Measurements from ENCODE around the gene VRTN.

Gene VRTN

DNA sequence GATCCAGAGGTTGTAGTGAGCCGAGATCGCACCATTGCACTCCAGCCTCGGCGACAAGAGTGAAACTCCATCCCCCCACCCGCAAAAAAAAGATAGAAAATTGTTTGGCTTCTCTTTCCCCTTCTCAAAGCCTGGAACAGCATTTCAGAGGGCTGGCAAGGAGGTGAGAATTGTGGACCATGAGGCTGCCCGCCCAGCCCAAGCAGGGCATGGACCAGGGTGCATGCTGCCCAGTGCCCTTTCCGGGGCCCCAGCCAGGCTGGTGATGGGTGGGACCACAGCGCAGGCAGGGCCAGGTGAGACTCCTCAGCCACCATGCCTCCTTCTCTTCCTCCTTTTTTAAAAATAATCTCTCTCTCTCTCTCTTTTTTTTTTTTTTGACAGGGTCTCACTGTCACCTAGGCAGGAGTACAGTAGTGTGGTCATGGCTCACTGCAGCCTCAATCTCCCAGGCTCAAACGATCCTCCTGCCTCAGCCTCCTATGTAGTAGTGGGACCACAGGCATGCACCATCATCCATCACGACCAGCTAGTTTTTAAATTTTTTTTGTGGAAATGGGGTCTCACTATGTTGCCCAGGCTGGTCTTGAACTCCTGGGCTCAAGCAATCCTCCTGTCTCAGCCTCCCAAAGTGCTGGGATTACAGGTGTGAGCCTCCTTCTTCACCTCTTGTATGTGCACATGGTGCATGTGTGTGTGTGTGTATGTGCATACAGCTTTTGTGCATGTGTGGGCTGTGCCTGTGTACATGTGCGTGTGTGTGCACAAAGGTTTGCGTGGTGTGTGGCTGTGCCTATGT lies 55.5 kb downstream of the VRTN start:
- no peak overlapping the region for H3K4me3 ChIP-seq (ENCODE audit: low read depth, low read length)
- no peaks in the 10 kb centered on the region for H3K36me3 ChIP-seq
- no peaks in the 10 kb centered on the region for H3K9me3 ChIP-seq
- H3K4me1 ChIP-seq, result no peaks in the 10 kb centered on the region
- DNase-seq, result no peak
- peaks cover 22% of the 10 kb centered on the region for H3K27me3 ChIP-seq
- TF ChIP-seq, protein P1, sequence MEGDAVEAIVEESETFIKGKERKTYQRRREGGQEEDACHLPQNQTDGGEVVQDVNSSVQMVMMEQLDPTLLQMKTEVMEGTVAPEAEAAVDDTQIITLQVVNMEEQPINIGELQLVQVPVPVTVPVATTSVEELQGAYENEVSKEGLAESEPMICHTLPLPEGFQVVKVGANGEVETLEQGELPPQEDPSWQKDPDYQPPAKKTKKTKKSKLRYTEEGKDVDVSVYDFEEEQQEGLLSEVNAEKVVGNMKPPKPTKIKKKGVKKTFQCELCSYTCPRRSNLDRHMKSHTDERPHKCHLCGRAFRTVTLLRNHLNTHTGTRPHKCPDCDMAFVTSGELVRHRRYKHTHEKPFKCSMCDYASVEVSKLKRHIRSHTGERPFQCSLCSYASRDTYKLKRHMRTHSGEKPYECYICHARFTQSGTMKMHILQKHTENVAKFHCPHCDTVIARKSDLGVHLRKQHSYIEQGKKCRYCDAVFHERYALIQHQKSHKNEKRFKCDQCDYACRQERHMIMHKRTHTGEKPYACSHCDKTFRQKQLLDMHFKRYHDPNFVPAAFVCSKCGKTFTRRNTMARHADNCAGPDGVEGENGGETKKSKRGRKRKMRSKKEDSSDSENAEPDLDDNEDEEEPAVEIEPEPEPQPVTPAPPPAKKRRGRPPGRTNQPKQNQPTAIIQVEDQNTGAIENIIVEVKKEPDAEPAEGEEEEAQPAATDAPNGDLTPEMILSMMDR (IDR thresholded peaks at IDR 0.05; ENCODE audit: low read depth, low read length), result no peak

DNA sequence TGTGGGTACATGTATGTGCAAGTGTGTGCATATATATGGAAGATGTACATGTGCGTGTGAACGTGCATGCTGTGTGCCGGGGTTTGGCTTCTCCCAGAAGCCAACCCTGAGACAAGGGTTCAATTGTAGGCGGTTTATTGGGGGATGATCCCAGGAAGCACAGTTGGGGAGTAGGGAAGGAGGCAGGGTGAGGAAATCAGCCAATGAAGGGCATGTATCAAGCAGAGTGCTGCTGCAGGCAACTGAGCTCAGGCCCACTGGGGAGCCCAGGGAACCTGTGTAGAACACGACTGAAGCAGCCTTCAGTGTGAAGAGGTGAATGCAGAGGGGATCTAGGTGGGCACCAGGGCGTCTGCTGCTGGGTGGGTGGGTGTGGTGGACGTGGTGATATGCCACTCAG lies 56.2 kb downstream of the VRTN start:
- H3K36me3 ChIP-seq, result no peaks in the 10 kb centered on the region
- H3K4me3 ChIP-seq (ENCODE audit: low read depth, low read length), result no peak overlapping the region
- TF ChIP-seq, protein P1 (IDR thresholded peaks at IDR 0.05; ENCODE audit: low read depth, low read length), result no peak
- H3K4me1 ChIP-seq, result no peaks in the 10 kb centered on the region
- H3K9me3 ChIP-seq, result no peaks in the 10 kb centered on the region
- peaks cover 15% of the 10 kb centered on the region for H3K27me3 ChIP-seq
- no peak for DNase-seq

DNA sequence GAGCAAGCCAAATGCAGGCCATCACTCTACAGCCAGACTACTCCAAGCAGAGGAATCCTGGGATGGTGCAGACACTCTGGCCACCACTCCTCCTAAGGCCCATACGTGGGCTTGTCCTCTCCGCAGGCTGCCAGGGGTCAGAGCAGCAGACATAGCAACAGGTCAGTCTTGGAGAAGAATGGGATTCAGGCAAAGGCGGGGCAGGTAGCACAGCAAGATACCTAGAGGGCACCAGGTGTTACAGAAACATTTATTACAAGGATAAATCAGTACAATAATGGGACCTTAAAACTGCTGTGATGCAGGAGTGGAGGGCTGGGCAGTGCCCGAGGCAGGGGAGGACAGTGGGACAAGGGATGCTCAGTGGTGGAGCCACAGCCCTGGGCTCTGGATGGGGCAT lies 57.4 kb downstream of the VRTN start:
- no peaks in the 10 kb centered on the region for H3K36me3 ChIP-seq
- H3K4me1 ChIP-seq, result no peaks in the 10 kb centered on the region
- H3K27me3 ChIP-seq, result peaks cover 5% of the 10 kb centered on the region; the same call in 1 of the 2 replicates
- TF ChIP-seq, protein P1 (IDR thresholded peaks at IDR 0.05; ENCODE audit: low read depth, low read length), result no peak
- DNase-seq, result no peak
- H3K9me3 ChIP-seq, result no peaks in the 10 kb centered on the region
- H3K4me3 ChIP-seq (ENCODE audit: low read depth, low read length), result no peak overlapping the region

DNA sequence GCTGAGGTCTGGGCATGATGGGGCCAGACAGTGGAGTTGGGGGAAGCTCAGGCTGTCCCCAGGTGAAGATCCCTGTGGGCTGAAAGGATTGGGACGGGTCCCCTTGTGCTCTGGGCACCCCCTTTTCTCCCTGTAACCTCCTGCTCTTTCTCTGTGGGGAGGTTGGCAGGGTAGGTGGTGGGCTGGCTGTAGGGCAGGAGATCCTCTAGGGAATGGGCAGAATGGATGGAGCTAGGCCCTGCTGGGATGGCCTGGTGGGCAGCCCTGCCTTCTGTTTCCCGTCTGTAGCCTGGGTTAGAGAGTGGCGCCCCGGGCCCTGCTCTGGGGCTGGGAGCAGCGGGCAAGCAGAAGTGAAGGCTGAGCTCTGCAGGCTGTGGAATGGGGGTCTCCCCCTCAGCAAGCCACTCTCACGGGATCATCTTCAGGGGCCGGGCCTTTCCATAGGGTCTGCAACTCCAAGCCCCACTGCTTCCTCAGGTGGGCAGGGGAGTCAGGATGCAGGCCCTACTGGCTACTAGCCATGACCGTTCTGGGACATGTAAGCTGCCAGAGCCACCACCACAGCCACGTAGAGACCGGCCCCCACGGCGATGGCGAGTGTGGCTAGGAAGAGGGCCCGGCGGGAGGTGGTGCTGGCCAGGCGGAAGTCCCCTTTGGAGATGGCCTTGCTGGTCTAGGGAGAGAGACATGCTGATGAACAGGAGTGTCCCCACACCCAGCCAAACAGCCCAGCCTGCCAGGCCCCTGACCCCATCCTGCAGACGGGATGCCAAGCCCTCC lies 58.9 kb downstream of the VRTN start:
- no peak for DNase-seq
- Histone ChIP-seq H3K4me1 (no peaks in the 10 kb centered on the region), H3K9me3 (no peaks in the 10 kb centered on the region), H3K27me3 (no peaks in the 10 kb centered on the region), H3K4me3 (ENCODE audit: low read depth, low read length) (no peak overlapping the region), H3K36me3 (no peaks in the 10 kb centered on the region)
- TF ChIP-seq, protein P1 (IDR thresholded peaks at IDR 0.05; ENCODE audit: low read depth, low read length), result no peak

DNA sequence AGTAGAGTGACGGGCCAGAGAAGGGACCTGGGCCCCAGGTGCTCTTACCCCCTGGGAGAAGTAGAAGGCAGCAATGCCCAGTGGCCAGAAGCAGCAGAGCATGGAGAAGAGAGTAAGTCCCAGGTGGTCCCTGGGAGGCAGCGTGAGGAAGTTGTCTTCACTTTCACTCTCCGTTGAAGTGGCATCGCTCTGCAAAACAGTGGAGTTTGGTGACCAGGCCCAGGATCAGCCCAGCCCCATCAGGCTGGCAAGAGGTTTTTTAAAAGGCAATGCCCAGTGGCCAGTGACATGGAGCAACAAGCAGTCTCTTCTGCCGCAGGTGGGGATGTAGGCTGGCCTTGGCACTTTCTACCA lies 59.5 kb downstream of the VRTN start:
- no peaks in the 10 kb centered on the region for H3K4me1 ChIP-seq
- no peak for DNase-seq
- H3K27me3 ChIP-seq, result no peaks in the 10 kb centered on the region; the same call in 1 of the 2 replicates
- H3K36me3 ChIP-seq, result no peaks in the 10 kb centered on the region
- no peaks in the 10 kb centered on the region for H3K9me3 ChIP-seq
- TF ChIP-seq, protein P1 (IDR thresholded peaks at IDR 0.05; ENCODE audit: low read depth, low read length), result no peak
- no peak overlapping the region for H3K4me3 ChIP-seq (ENCODE audit: low read depth, low read length)

DNA sequence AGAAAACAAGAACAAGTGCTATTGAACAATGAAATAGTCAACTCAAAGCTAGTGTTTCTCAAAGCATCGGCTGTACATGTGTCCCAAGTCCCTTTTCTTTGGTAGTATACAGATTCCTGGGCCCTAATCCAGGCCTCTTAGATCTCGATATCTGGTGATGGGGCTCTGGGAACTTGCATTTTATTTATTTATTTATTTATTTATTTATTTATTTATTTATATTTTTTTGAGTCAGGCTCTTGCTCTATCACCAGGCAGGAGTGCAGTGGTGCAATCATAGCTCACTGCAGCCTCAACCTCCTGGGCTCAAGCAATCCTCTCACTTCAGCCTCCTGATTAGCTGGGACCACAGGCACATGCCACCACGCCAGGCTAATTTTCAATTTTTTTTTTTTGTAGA lies 60.6 kb downstream of the VRTN start:
- Histone ChIP-seq H3K4me1 (no peaks in the 10 kb centered on the region), H3K4me3 (ENCODE audit: low read depth, low read length) (no peak overlapping the region), H3K9me3 (no peaks in the 10 kb centered on the region), H3K36me3 (no peaks in the 10 kb centered on the region), H3K27me3 (peaks cover 2% of the 10 kb centered on the region; the same call in 1 of the 2 replicates)
- DNase-seq, result no peak
- TF ChIP-seq, protein P1 (IDR thresholded peaks at IDR 0.05; ENCODE audit: low read depth, low read length), result no peak
